Measurements from ENCODE around the gene BRINP3.

DNA sequence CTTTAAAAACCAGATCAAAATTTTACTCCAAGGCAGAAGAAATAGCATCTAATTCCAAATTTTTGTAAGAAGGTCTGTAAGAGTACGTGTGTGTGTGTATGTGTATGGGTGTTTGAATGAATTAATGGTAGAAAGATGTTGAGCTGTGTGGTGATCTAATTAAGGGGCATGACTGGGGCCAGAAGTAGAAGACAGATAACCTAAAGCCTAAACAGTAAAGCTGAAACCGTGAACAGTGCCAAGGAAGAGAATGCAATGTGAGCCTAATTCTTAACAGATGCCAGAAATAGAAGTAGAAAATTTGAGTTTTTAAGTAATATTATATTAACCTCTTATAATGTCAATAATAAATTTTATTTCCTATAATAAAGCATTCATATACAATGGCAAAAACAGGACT lies 38.2 kb downstream of the BRINP3 start:
- TF ChIP-seq OVOL3 (tag by site-specific recombination; IDR thresholded peaks at IDR 0.05): no peak
- TF ChIP-seq, protein P1, sequence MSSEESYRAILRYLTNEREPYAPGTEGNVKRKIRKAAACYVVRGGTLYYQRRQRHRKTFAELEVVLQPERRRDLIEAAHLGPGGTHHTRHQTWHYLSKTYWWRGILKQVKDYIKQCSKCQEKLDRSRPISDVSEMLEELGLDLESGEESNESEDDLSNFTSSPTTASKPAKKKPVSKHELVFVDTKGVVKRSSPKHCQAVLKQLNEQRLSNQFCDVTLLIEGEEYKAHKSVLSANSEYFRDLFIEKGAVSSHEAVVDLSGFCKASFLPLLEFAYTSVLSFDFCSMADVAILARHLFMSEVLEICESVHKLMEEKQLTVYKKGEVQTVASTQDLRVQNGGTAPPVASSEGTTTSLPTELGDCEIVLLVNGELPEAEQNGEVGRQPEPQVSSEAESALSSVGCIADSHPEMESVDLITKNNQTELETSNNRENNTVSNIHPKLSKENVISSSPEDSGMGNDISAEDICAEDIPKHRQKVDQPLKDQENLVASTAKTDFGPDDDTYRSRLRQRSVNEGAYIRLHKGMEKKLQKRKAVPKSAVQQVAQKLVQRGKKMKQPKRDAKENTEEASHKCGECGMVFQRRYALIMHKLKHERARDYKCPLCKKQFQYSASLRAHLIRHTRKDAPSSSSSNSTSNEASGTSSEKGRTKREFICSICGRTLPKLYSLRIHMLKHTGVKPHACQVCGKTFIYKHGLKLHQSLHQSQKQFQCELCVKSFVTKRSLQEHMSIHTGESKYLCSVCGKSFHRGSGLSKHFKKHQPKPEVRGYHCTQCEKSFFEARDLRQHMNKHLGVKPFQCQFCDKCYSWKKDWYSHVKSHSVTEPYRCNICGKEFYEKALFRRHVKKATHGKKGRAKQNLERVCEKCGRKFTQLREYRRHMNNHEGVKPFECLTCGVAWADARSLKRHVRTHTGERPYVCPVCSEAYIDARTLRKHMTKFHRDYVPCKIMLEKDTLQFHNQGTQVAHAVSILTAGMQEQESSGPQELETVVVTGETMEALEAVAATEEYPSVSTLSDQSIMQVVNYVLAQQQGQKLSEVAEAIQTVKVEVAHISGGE (tag by site-specific recombination; conservative IDR thresholded peaks at IDR 0.05; ENCODE audit: low read depth): no peak
- TF ChIP-seq, protein P2, sequence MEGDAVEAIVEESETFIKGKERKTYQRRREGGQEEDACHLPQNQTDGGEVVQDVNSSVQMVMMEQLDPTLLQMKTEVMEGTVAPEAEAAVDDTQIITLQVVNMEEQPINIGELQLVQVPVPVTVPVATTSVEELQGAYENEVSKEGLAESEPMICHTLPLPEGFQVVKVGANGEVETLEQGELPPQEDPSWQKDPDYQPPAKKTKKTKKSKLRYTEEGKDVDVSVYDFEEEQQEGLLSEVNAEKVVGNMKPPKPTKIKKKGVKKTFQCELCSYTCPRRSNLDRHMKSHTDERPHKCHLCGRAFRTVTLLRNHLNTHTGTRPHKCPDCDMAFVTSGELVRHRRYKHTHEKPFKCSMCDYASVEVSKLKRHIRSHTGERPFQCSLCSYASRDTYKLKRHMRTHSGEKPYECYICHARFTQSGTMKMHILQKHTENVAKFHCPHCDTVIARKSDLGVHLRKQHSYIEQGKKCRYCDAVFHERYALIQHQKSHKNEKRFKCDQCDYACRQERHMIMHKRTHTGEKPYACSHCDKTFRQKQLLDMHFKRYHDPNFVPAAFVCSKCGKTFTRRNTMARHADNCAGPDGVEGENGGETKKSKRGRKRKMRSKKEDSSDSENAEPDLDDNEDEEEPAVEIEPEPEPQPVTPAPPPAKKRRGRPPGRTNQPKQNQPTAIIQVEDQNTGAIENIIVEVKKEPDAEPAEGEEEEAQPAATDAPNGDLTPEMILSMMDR (tag by site-specific recombination; IDR thresholded peaks at IDR 0.05): no peak
- TF ChIP-seq ZNF274 (IDR thresholded peaks at IDR 0.05; ENCODE audit: low read length): no peak
- TF ChIP-seq ZNF274 (tag by site-specific recombination; IDR thresholded peaks at IDR 0.05; ENCODE audit: borderline replicate concordance): no peak
- TF ChIP-seq ZNF140 (tag by site-specific recombination; IDR thresholded peaks at IDR 0.05): no peak

Measured in HEK293 (cell line).